ENCODE data around the gene TOMM5. TPM values are rescaled to one million over a fixed set of nuclear protein-coding genes. Genes with fewer than 3 reads are reported as not detected.

The TOMM5 gene
- polyA plus RNA-seq, 2 of the 4 experiments (the other 2 are of a cell fraction) = 338 to 339 TPM

GRCh38 chr9:37641331-37641730, 48.9 kb upstream of the TOMM5 start (continued):
- TF ChIP-seq CTCF (IDR thresholded peaks at IDR 0.05) (no peak), RFX5 (IDR thresholded peaks at IDR 0.05) (no peak), ZC3H11A (IDR thresholded peaks at IDR 0.05) (no peak), HEYL (CRISPR knock-in tag; IDR thresholded peaks at IDR 0.05) (no peak), POLR2A (IDR thresholded peaks at IDR 0.05; ENCODE audit: low read length) (no peak), ZFP36 (IDR thresholded peaks at IDR 0.05; ENCODE audit: borderline replicate concordance, partially characterized antibody) (no peak), MYC (IDR thresholded peaks at IDR 0.05; ENCODE audit: borderline replicate concordance, low read length) (no peak), KDM5A (IDR thresholded peaks at IDR 0.05) (no peak), CBX2 (IDR thresholded peaks at IDR 0.05; ENCODE audit: borderline replicate concordance, low read depth) (no peak)

- FAIRE-seq = no peak
- H3K4me2 ChIP-seq = no peak overlapping the region
- DNase-seq (ENCODE audit: low read depth in 1 of 2, low spot score in 1 of 2) = no peak
- H3K27ac ChIP-seq = no peak overlapping the region
- TF ChIP-seq HOXA7 (CRISPR knock-in tag; IDR thresholded peaks at IDR 0.05) = no peak
- no peak for TF ChIP-seq NR3C1 (IDR thresholded peaks at IDR 0.05)
- TF ChIP-seq TFCP2L1 (CRISPR knock-in tag; IDR thresholded peaks at IDR 0.05) = no peak
- WGBS (ENCODE audit: missing lambda C conversion rate) = 18% methylated on average over 3 of the region's 3 CpGs
- H3K4me1 ChIP-seq = no peaks in the 10 kb centered on the region
- no peaks in the 10 kb centered on the region for H3K9me3 ChIP-seq
- no peak for ATAC-seq
- ChIA-PET POLR2A (no interaction called here), CTCF (no interaction called here)
- H3K4me3 ChIP-seq = no peak overlapping the region
Observed at GRCh38 chr9:37640246-37640645, 47.8 kb upstream of the TOMM5 start.

GRCh38 chr9:37639841-37640240, 47.4 kb upstream of the TOMM5 start:
- no peaks in the 10 kb centered on the region for H3K9me3 ChIP-seq
- no peak overlapping the region for H3K27ac ChIP-seq
- no peak for FAIRE-seq
- no peak overlapping the region for H3K4me3 ChIP-seq
- POLR2A ChIA-PET = no interaction called here
- H3K4me2 ChIP-seq = no peak overlapping the region
- WGBS (ENCODE audit: missing lambda C conversion rate) = 56% methylated on average over 3 of the region's 3 CpGs
- DNase-seq (ENCODE audit: low read depth in 1 of 2, low spot score in 1 of 2) = no peak
- H3K4me1 ChIP-seq = no peaks in the 10 kb centered on the region
- CTCF ChIA-PET = interaction anchor here (0.6 to 1.0 kb wide), 3 partner anchors 11 to 1537 kb away, joined by 3 read pairs; no protein-coding TSS in a partner anchor
- TF ChIP-seq GATA3 (IDR thresholded peaks at IDR 0.05; ENCODE audit: borderline replicate concordance) = no peak
- TF ChIP-seq EHF (CRISPR knock-in tag; IDR thresholded peaks at IDR 0.05) = no peak
- no peak for TF ChIP-seq CBX2 (IDR thresholded peaks at IDR 0.05; ENCODE audit: borderline replicate concordance, low read depth)
- TF ChIP-seq ELK1 (IDR thresholded peaks at IDR 0.05; ENCODE audit: low read depth, low read length) = no peak
- TF ChIP-seq POLR2A (IDR thresholded peaks at IDR 0.05; ENCODE audit: low read length) = no peak
- no peak for TF ChIP-seq MAFK (IDR thresholded peaks at IDR 0.05; ENCODE audit: partially characterized antibody)
- TF ChIP-seq KDM1A (IDR thresholded peaks at IDR 0.05; ENCODE audit: low read depth) = no peak
- no peak for TF ChIP-seq HOXB5 (CRISPR knock-in tag; IDR thresholded peaks at IDR 0.05)
- TF ChIP-seq TFCP2L1 (CRISPR knock-in tag; IDR thresholded peaks at IDR 0.05) = no peak
- no peak for TF ChIP-seq HEYL (CRISPR knock-in tag; IDR thresholded peaks at IDR 0.05)
- no peak for TF ChIP-seq CHD4 (IDR thresholded peaks at IDR 0.05; ENCODE audit: borderline replicate concordance)
- no peak for TF ChIP-seq EHMT2 (IDR thresholded peaks at IDR 0.05; ENCODE audit: low read depth)
- no peak for TF ChIP-seq MYC (IDR thresholded peaks at IDR 0.05; ENCODE audit: borderline replicate concordance, low read length)
- no peak for TF ChIP-seq ZSCAN20 (CRISPR knock-in tag; IDR thresholded peaks at IDR 0.05)
- no peak for TF ChIP-seq RARB (CRISPR knock-in tag; IDR thresholded peaks at IDR 0.05)
- no peak for TF ChIP-seq FOSB (CRISPR knock-in tag; IDR thresholded peaks at IDR 0.05)
- no peak for TF ChIP-seq RFX5 (IDR thresholded peaks at IDR 0.05)
- no peak for TF ChIP-seq PHF8 (IDR thresholded peaks at IDR 0.05; ENCODE audit: borderline replicate concordance, low read depth)
- TF ChIP-seq NFE2L2 (conservative IDR thresholded peaks at IDR 0.05; ENCODE audit: low read length) = no peak
- ATAC-seq = no peak

All from A549 (cell line).